NCI-H1930 (cell line): ENCODE measurements around the gene TSTD1.
"Not testable (repeated sequence)": the region's sequence is repeated elsewhere in the genome, so short reads cannot be mapped to it uniquely, and the experiment has no call there.

Experiments used
- DNase-seq, 2 experiments: peaks; one replicate each; lab custom pipeline; 2025; lab: John Stamatoyannopoulos, UW

The TSTD1 gene

DNA sequence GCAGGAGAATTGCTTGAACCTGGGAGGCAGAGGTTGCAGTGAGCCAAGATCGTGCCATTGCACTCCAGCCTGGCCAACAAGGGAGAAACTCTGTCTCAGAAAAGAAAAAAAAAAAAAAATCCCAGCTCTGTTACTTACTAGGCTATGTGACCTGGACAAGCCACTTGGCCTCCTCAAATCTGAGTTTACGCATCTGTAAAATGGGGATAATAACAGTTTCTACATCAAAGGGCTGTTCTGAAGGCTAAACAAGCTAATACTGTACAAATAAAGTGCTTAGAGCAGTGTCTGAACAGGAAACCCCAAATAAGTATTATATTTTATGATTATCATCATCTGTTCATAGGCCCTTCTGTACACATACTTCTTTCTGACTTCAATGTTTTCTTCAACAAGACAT lies 31.4 kb downstream of the TSTD1 start:
- DNase-seq, result no peak

DNA sequence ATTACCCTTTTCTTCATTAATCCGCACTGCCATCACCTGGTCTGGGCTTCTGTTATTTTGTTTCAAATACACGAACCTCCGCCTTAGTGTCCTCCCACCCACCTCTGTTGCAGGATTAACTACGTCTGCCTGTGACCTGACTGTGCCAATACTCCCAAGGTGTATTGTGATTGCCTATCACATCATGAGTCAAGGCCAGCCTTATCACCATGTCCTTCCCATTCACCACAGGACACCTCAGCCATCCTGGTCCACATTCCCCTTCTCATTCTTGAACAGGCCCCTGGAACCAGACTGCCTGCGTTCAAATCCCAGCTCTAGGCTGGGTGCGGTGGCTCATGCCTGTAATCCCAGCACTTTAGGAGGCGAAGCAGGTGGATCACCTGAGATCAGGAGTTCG lies 32.2 kb downstream of the TSTD1 start:
- no peak for DNase-seq

DNA sequence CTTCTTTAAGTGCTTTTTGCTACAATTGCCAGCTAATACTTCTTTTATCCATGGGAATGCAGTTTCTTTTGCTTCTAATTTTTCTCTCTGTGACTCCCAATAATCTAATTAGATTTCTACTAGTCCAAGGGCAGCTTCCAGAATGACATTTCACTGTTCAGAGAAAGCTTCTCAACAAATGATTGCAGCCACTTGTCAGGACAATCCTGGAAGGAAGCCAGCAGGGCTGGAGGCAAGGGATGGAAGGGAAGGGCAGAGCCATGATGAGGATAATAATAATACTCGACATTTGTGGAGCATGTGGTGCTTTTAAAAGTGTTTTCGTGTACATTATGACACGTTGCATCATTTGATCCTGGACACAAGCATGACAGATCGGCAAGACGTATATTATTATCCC lies 37.2 kb downstream of the TSTD1 start:
- no peak for DNase-seq

DNA sequence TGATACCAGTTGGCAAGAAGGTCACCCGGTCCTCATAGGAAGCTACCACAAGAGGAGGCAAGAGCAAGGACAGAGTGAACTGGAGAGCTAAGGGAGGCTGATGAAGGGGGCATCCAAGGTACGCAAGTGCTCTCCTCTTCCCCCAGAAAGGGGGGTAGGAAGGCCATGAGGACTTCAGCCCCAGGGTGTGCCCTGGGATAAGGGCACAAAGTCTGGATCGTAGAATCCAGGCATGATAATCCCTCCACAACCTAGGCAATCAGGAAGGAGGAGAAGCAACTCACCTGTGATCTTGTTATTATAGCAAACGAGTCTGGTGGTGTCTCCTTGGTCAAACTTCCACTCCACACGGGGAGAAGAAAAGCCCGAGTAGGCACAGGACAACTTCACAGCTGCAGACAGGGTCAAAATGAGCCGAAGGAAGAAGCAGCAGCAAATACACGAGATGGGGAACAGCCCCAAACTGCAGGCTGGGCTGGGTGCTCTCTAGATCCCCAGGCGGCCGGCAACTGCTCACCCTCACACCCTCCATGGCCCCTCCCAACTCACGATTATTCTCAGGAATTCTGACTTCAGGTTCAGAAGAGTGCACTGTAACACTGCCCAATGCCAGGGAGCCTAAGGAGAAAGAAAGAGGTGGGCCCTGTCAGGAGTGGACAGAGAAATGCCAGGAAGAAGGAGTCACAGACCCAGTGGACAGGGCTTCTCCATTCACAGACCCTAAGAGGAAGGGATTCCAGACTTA lies 37.9 kb downstream of the TSTD1 start:
- no peak for DNase-seq

DNA sequence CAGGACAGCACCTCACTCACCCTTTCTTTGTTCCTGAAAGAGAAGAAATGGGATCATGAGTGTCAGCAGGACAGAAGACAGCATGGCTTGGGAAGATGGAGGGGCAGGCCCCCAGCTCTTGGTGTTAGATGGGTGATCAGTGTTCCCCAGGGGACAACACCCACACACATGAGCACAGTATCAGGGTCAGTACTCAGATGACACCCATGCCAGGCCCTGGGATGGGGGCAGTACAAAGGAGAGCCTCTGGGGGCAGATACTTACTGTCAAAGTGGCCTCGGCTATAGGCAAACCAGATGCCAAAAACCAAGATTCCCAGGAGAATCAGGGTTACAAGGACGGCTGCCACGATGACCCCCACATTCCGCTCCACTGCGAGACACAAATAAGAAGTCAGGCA lies 39.4 kb downstream of the TSTD1 start:
- DNase-seq, result no peak

DNA sequence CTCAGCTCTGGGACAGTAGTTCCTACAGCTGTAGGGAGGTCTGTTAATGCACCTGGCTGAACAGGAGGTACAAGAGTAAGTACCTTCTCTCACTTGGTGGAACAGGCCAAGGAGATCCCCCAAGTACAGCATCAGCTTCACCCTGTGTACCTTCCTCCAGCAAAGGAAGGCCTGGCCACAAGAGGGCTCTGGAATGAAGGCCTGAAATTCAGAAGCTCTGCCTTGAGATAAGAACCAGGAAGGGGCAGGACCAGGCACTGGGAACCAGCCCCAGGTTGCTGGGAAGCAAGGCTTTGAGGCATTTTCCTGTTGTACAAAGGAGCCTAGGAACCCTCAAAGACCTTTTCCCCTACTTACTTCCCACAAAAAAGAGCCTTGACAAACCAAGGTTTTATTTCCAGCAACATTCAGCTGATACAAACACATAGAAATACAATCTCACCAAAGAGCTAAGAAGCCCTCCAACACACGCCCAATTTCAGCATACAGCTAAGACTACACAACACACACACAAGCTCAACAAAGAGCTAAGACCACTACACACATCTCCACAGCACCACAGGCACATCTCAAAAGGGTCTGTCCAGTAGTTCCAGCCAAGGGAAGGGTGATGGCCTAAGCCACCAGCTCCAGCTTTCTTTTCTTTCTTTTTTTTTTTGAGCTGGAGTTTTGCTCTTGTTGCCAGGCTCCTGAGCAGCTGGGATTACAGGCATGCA lies 41.3 kb downstream of the TSTD1 start:
- DNase-seq, result no peak

DNA sequence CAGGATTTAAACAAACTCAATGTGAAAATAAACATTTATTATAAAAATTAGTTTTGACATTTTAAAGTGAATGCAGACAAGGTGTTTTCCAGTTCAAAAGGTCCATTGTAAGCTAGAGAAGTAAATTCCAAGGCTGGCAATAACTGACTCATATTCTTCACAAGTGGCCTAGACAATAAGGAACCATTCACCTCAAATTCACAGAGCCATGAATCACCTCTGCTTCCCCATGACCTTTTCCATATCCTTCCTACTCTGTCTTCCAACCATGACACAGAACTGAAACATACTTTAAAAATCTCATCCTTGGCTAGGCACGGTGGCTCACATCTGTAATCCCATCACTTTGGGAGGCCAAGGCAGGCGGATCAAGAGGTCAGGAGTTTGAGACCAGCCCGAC lies 42.6 kb downstream of the TSTD1 start:
- no peak for DNase-seq

DNA sequence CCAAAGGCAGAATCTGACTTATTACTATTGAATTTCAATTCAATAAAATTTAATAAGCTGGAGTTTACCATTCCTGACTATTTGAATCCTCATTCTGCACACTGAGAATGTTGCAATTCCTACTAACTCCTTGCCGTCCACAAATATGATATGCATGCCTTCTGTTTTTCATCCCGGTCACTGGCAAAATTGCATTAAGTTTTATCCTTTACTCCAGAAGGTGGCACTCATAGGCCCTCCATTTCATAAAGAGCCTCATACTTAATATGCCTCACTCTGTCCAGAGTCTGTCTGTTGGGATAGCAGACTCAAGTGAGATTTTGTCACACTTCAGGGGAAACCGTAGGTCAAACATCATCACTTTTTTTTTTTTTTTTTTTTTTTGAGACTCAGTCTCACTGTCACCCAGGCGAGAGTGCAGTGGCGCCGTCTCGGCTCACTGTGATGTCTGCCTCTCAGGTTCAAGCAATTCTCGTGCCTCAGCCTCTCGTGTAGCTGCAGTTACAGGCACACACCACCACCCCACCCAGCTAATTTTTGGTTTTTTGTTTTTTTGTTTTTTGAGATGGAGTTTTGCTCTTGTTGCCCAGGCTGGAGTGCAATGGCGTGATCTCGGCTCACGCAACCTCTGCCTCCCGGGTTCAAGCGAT lies 45.1 kb downstream of the TSTD1 start:
- DNase-seq, result no peak

DNA sequence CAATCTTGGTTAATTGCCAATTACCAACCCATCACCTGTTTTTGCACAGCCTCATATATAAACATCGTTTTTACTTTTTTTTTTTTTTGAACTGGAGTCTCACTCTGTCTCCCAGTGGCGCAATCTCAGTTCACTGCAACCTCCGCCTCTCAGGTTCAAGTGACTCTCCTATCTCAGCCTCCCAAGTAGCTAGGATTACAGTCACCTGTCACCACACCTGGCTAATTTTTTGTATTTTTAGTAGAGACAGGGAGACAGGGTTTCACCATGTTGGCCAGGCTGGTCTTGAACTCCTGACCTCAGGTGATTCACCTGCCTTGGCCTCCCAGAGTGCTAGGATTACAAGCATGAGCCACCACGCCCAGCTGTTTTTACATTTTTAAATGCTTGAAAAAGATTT lies 46.7 kb downstream of the TSTD1 start:
- DNase-seq, result not testable (repeated sequence)
